ENCODE measurements around the gene HOXA9. TPM values are rescaled to one million over a fixed set of nuclear protein-coding genes. Genes with fewer than 3 reads are reported as not detected.
A peak's percentile ranks its signal among the peaks of the same experiment; 100 is the strongest.

Gene HOXA9
- total RNA-seq, 2 donors from 2014 or later, result 14.7 to 57.0 TPM

DNA sequence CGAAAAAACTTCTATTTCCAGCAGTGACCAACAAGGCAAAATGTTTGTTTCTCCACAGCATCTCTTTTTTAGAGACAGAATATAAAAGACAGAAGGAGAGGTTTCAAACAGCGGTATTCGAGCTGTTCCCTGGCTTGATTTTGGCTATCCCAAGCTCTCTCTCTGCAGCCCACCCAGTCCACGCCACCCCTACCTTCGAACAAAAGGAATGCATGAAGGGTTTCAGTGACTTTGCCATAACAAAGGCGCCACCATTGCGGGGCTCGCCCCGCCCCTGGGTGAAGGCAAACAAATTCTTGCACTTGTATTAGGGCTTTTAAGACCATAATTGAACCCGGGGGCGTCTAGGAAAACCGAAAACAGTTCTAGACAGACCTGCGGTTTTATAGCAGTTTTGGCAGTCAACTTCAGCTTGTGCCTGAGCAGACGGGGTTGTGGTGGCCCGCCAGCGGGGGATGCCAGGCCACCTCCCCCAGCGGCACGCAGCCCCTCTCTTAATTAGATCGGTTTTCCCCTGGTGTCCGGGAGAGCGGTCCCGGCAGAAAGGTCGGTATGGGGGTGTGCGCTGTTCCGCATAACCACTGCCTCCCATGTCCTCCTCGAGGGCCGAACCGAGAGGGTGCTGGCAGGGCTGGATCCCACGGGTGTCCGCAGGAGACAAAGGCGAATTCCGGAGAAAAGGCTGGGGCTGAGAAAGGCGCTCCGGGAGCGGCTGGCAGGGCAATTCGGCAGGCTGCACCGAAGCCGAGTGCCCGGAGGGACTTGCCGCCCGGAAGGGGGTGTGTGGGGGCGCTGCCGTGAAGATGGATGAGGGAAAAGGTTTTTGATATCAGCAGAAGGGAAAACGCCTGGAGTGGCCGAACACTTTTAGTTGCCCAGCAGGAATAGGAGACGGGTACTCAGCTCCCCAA is 22.4 kb upstream of the HOXA9 start:
- intact Hi-C loops (cut with DNase I), result no loop called here
- TF ChIP-seq POLR2A (IDR thresholded peaks at IDR 0.05), result no peak
- no peak for TF ChIP-seq POLR2AphosphoS5 (IDR thresholded peaks at IDR 0.05)
- TF ChIP-seq CTCF (IDR thresholded peaks at IDR 0.05), result no peak
- peak overlapping the region; percentile 96 to 97 for H3K27ac ChIP-seq
- DNase-seq (ENCODE audit: low spot score), result no peak
- no peaks in the 10 kb centered on the region for H3K27me3 ChIP-seq (replicated peaks; ENCODE audit: insufficient read depth)
- peaks cover 16% of the 10 kb centered on the region for H3K4me1 ChIP-seq (replicated peaks)
- peak overlapping the region; percentile 35 to 90 for H3K4me3 ChIP-seq
- 1% methylated on average over 46 of the region's 46 CpGs for WGBS
- H3K36me3 ChIP-seq, result no peaks in the 10 kb centered on the region
- no peaks in the 10 kb centered on the region for H3K9me3 ChIP-seq

DNA sequence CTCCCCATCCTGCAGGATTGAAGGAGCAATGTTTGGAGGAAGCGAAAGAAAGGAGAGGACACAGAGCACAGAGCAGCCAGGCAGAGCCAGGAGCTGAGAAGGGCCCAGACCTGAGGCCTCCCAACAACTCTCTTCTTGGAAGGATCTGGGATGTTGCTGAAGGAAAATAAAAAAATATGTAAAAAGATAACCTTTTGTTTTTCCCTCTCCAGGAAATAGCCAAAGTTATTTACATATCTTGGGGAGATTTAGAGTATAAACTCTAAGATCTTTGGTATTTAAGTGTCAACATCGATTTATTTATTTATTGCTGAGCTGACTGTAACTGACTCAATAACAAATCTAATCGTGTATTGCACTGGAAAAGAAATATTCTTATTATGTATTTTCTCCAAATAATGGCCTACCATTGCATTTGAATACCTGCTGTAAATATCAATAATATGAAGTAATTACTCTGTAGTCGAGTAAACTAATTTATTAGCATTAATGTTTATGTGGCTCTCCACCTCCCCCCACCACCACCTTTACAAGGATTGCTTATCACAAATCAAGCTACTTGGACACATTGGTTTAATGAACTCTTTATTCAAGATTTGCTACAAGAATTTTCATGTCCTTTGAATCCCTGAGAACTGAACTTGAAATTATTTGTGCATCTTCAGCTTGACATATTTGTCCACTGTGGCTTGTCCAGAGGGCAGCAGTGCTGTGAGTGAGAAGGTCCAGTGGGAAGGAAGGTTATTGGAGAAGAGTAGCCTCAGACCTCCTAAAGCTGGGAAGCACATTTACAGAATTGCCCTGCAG is 21.5 kb upstream of the HOXA9 start:
- Histone ChIP-seq H3K36me3 (no peaks in the 10 kb centered on the region), H3K27me3 (replicated peaks; ENCODE audit: insufficient read depth) (no peaks in the 10 kb centered on the region), H3K4me3 (peak overlapping the region; percentile 62 to 90), H3K4me1 (replicated peaks) (peaks cover 16% of the 10 kb centered on the region), H3K9me3 (no peaks in the 10 kb centered on the region), H3K27ac (peak overlapping the region; percentile 96 to 97)
- intact Hi-C loops (cut with DNase I), result no loop called here
- no peak for DNase-seq (ENCODE audit: low spot score)
- 9% methylated on average over 4 of the region's 4 CpGs for WGBS
- no peak for TF ChIP-seq CTCF (IDR thresholded peaks at IDR 0.05)
- no peak for TF ChIP-seq POLR2A (IDR thresholded peaks at IDR 0.05)
- no peak for TF ChIP-seq POLR2AphosphoS5 (IDR thresholded peaks at IDR 0.05)

DNA sequence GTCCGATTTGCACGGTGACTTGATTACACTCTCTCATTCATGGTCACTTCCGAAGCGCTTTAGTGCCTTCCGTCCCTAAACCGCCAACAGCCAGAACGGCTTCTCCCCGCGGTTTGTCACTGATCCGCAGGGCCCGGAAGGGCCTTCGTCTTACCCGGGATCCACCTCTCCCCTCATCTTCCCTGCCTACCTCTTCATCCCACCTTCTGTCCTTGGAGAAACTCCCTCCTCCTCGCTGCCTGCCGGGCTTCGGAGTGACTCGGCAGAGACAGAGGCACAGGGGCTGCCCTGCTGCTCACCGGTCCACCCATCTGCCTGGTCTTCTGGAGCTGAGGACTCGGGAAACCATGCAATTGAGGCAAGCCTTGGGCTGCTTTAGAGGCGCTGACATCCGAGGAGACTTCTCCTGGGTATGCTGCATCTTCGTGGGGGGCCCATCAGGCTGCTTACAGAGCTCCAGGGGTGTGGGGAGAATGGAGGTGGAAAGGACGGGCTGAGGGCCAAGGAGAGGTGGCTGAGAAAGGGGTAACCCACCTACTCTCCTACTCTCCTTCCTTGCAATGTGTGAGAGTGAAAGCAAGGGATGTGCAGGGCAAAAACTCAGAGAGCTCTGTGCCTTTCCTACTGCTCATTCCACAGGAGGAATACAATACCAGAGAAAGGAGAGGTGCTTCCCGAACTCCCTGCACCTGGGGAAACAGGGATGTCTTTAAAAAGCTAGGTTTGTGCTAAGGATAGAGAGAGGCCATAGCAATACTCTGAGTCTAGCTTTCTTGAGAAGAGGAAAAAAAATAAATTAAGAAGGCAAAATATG is 20.7 kb upstream of the HOXA9 start:
- intact Hi-C loops (cut with DNase I), result no loop called here
- H3K27me3 ChIP-seq (replicated peaks; ENCODE audit: insufficient read depth), result no peaks in the 10 kb centered on the region
- H3K27ac ChIP-seq, result peak overlapping the region; percentile 96 to 97

More for the DNA sequence above, 20.7 kb upstream of the HOXA9 start:
- Histone ChIP-seq H3K9me3 (no peaks in the 10 kb centered on the region), H3K4me1 (replicated peaks) (peaks cover 16% of the 10 kb centered on the region), H3K4me3 (peak overlapping the region; percentile 62 to 90), H3K36me3 (no peaks in the 10 kb centered on the region)
- DNase-seq (ENCODE audit: low spot score), result no peak
- TF ChIP-seq CTCF (IDR thresholded peaks at IDR 0.05), result no peak
- WGBS, result 3% methylated on average over 24 of the region's 24 CpGs
